Measurements from ENCODE around the gene TBX18.

Gene TBX18

GRCh38 chr6:84768442-84769174, 4.2 kb upstream of the TBX18 start:
- ATAC-seq (ENCODE audit: low read depth), result no peak
- H3K4me1 ChIP-seq (ENCODE audit: insufficient read depth, poor library complexity, severe bottlenecking), result no peaks in the 10 kb centered on the region
- H3K9me3 ChIP-seq (ENCODE audit: severe bottlenecking), result no peaks in the 10 kb centered on the region
- H3K27ac ChIP-seq (ENCODE audit: poor library complexity, severe bottlenecking), result no peak overlapping the region
- no peaks in the 10 kb centered on the region for H3K36me3 ChIP-seq (ENCODE audit: low read depth)
- peak; percentile 5 for TF ChIP-seq CTCF (IDR thresholded peaks at IDR 0.05; ENCODE audit: poor library complexity, severe bottlenecking)
- DNase-seq (ENCODE audit: low spot score), result no peak
- H3K4me3 ChIP-seq (ENCODE audit: severe bottlenecking), result no peak overlapping the region
- H3K27me3 ChIP-seq (ENCODE audit: insufficient read depth, poor library complexity, severe bottlenecking), result peaks cover 90% of the 10 kb centered on the region

GRCh38 chr6:84767526-84768201, 3.3 kb upstream of the TBX18 start:
- Histone ChIP-seq H3K4me1 (ENCODE audit: insufficient read depth, poor library complexity, severe bottlenecking) (no peaks in the 10 kb centered on the region), H3K36me3 (ENCODE audit: low read depth) (no peaks in the 10 kb centered on the region), H3K9me3 (ENCODE audit: severe bottlenecking) (no peaks in the 10 kb centered on the region), H3K27me3 (ENCODE audit: insufficient read depth, poor library complexity, severe bottlenecking) (peaks cover 90% of the 10 kb centered on the region), H3K4me3 (ENCODE audit: severe bottlenecking) (no peak overlapping the region), H3K27ac (ENCODE audit: poor library complexity, severe bottlenecking) (no peak overlapping the region)
- ATAC-seq (ENCODE audit: low read depth) (no peak), DNase-seq (ENCODE audit: low spot score) (no peak)
- TF ChIP-seq CTCF (IDR thresholded peaks at IDR 0.05; ENCODE audit: poor library complexity, severe bottlenecking), result no peak

GRCh38 chr6:84766799-84767525, 2.6 kb upstream of the TBX18 start:
- H3K4me1 ChIP-seq (ENCODE audit: insufficient read depth, poor library complexity, severe bottlenecking), result no peaks in the 10 kb centered on the region
- no peak for DNase-seq (ENCODE audit: low spot score)
- H3K4me3 ChIP-seq (ENCODE audit: severe bottlenecking), result no peak overlapping the region
- no peaks in the 10 kb centered on the region for H3K36me3 ChIP-seq (ENCODE audit: low read depth)
- no peaks in the 10 kb centered on the region for H3K9me3 ChIP-seq (ENCODE audit: severe bottlenecking)
- no peak for TF ChIP-seq CTCF (IDR thresholded peaks at IDR 0.05; ENCODE audit: poor library complexity, severe bottlenecking)
- H3K27ac ChIP-seq (ENCODE audit: poor library complexity, severe bottlenecking), result no peak overlapping the region
- H3K27me3 ChIP-seq (ENCODE audit: insufficient read depth, poor library complexity, severe bottlenecking), result peaks cover 89% of the 10 kb centered on the region
- ATAC-seq (ENCODE audit: low read depth), result no peak

GRCh38 chr6:84766118-84766798, 1.9 kb upstream of the TBX18 start:
- TF ChIP-seq CTCF (IDR thresholded peaks at IDR 0.05; ENCODE audit: poor library complexity, severe bottlenecking), result no peak
- DNase-seq (ENCODE audit: low spot score), result no peak
- H3K27ac ChIP-seq (ENCODE audit: poor library complexity, severe bottlenecking), result no peak overlapping the region
- no peak overlapping the region for H3K4me3 ChIP-seq (ENCODE audit: severe bottlenecking)
- H3K27me3 ChIP-seq (ENCODE audit: insufficient read depth, poor library complexity, severe bottlenecking), result peaks cover 88% of the 10 kb centered on the region
- H3K36me3 ChIP-seq (ENCODE audit: low read depth), result no peaks in the 10 kb centered on the region
- ATAC-seq (ENCODE audit: low read depth), result no peak
- H3K9me3 ChIP-seq (ENCODE audit: severe bottlenecking), result no peaks in the 10 kb centered on the region
- H3K4me1 ChIP-seq (ENCODE audit: insufficient read depth, poor library complexity, severe bottlenecking), result no peaks in the 10 kb centered on the region

All from RWPE2 (cell line).